Measurements from ENCODE around the gene TEX2. TPM values are rescaled to one million over a fixed set of nuclear protein-coding genes. Genes with fewer than 3 reads are reported as not detected.

TEX2 gene
- total and polyA plus RNA-seq, 2 of the 13 experiments (the other 11 are each of a cell fraction or from before 2014, with no cell fraction given), result 21.4 to 37.7 TPM

GRCh38 chr17:64148699-64149098 lies 114.4 kb downstream of the TEX2 start:
- ATAC-seq, result no peak
- Histone ChIP-seq H3K27me3 (ENCODE audit: control insufficient read depth in 1 of 2, insufficient read depth in 2 of 2, low read length in 2 of 2) (no peaks in the 10 kb centered on the region; a peak in 1 of 5 replicates), H3K27ac (ENCODE audit: extremely low read length, insufficient read depth, low read length) (peak overlapping the region; percentile 88), H3K79me2 (ENCODE audit: insufficient read depth, low read length) (peaks cover 20% of the 10 kb centered on the region), H3K4me3 (replicated peaks in 1 of 3; ENCODE audit: insufficient read depth in 1 of 3, low read depth in 2 of 3, low read length in 3 of 3) (no peak overlapping the region), H3K9me3 (ENCODE audit: low read length) (no peaks in the 10 kb centered on the region), H2AFZ (ENCODE audit: low read length) (no peak overlapping the region), H3K4me1 (ENCODE audit: insufficient read depth, low read length) (peaks cover 78% of the 10 kb centered on the region), H3K4me2 (ENCODE audit: low read depth, low read length) (no peak overlapping the region), H3K9ac (ENCODE audit: insufficient read depth, low read depth, low read length) (no peak overlapping the region), H4K20me1 (ENCODE audit: insufficient read depth, low read length) (no peaks in the 10 kb centered on the region), H3K36me3 (replicated peaks in 1 of 2; ENCODE audit: control insufficient read depth in 1 of 2, insufficient read depth in 2 of 2, low read length in 2 of 2) (peaks cover 3 to 18% of the 10 kb centered on the region in 2 experiments)
- FAIRE-seq, result no peak
- in situ Hi-C loops (cut with HindIII; ENCODE audit: extremely low pct_ligation_motif_present, low pct_unique_long_range_greater_than_20kb), result loop anchor here (5.0 kb wide), 2 partner anchors 34 to 114 kb away; partner anchors contain the start of gene TEX2
- WGBS (ENCODE audit: low lambda C conversion rate), result 99% methylated on average over 4 of the region's 4 CpGs
- no peak for DNase-seq (ENCODE audit: low spot score)
- POLR2A ChIA-PET, result interaction anchor here (0.9 to 7.1 kb wide), 11 partner anchors 7 to 138 kb away, joined by 3 to 138 read pairs (median 5); partner anchors contain the start of genes ERN1 and TEX2
- intact Hi-C loops (cut with micrococcal nuclease; ENCODE audit: unreplicated experiment), result loop anchor here (5.0 kb wide), 2 partner anchors 114 to 134 kb away; partner anchors contain the start of gene TEX2
- BruUV-seq (replicated peaks), result no TSS peak
- CTCF ChIA-PET (ENCODE audit: low intra/inter-chr PET ratio, low total read pairs), result interaction anchor here (1.2 kb wide), 1 partner anchor 133 kb away, joined by 3 read pairs; no protein-coding TSS in a partner anchor
- no peak for TF ChIP-seq NFYB (CRISPR knock-in tag; IDR thresholded peaks at IDR 0.05)
- TF ChIP-seq IKZF5 (CRISPR knock-in tag; IDR thresholded peaks at IDR 0.05), result no peak
- TF ChIP-seq RAD21 (CRISPR knock-in tag; IDR thresholded peaks at IDR 0.05), result no peak
- TF ChIP-seq ZNF343 (CRISPR knock-in tag; IDR thresholded peaks at IDR 0.05), result no peak
- TF ChIP-seq PBX2 (CRISPR knock-in tag; IDR thresholded peaks at IDR 0.05), result no peak
- no peak for TF ChIP-seq MEF2D (CRISPR knock-in tag; IDR thresholded peaks at IDR 0.05)
- TF ChIP-seq KDM6A (CRISPR knock-in tag; IDR thresholded peaks at IDR 0.05; ENCODE audit: low read depth), result no peak
- no peak for TF ChIP-seq ZNF570 (CRISPR knock-in tag; IDR thresholded peaks at IDR 0.05; ENCODE audit: borderline replicate concordance)
- no peak for TF ChIP-seq NFE2 (CRISPR knock-in tag; IDR thresholded peaks at IDR 0.05)
- TF ChIP-seq SNRNP70 (IDR thresholded peaks at IDR 0.05; ENCODE audit: low read depth, low read length), result no peak
- no peak for TF ChIP-seq GABPB1 (CRISPR knock-in tag; IDR thresholded peaks at IDR 0.05)
- TF ChIP-seq SIX4 (CRISPR knock-in tag; IDR thresholded peaks at IDR 0.05), result no peak
- 0 out of 2 replicates have a peak, but pooled peaks have one; percentile 60 for TF ChIP-seq AFF4 (CRISPR knock-in tag; IDR thresholded peaks at IDR 0.05)
- TF ChIP-seq STAT5B (CRISPR knock-in tag; IDR thresholded peaks at IDR 0.05), result no peak
- TF ChIP-seq REL (CRISPR knock-in tag; conservative IDR thresholded peaks at IDR 0.05), result no peak
- no peak for TF ChIP-seq HOXA5 (CRISPR knock-in tag; IDR thresholded peaks at IDR 0.05)
- no peak for TF ChIP-seq KLF16 (CRISPR knock-in tag; IDR thresholded peaks at IDR 0.05)
- TF ChIP-seq THRA (CRISPR knock-in tag; IDR thresholded peaks at IDR 0.05; ENCODE audit: borderline replicate concordance), result no peak

Data from HepG2 (cell line).